NOMO-1 treated with DMSO at 0.1 percent for 48 hours (cell line): ENCODE data around the gene TTC1.
A peak's percentile ranks its signal among the peaks of the same experiment; 100 is the strongest.

Experiments
- DNase-seq: peaks from one replicate; lab custom pipeline; 2025; ENCODE audit not compliant: unreplicated experiment; lab: John Stamatoyannopoulos, UW

The TTC1 gene

GRCh38 chr5:160082614-160083500, 73.9 kb downstream of the TTC1 start:
- no peak for DNase-seq

DNA sequence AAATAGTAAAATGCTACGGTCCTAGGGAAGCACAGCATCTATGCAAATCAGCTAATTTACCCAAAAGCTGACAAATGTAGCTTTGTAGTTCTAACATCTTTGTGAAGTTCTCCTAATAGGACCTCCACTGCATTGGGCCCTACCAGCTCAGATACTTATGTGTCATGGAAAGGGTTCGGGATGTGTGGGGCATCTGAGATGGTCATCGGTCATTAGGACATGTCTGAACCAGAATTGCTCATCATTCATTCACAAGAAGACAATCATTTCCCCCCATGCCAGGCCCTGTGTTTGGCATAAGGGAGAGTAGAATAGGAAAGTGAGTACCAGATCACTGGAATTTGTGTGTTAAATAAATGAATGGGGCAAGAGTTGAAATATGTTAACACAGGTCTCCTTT, 74.6 kb downstream of the TTC1 start:
- no peak for DNase-seq

DNA sequence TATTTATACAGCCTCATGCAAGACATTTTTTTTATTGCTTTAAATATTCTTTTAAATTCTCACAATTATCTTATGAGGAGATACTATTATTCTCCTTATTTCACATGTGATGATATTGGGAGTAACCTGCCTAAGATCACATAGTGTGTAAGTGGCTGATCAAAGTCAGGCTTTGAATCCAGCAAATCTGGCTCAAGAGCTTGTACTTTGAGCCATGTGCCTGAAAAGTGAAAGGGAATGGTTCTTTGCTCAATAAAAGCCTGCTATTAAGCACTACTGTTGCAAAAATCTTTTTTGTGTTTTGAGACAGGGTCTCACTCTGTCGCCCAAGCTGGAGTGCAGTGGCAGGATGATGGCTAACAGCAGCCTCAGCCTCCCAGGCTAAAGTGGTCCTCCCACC, 75.2 kb downstream of the TTC1 start:
- no peak for DNase-seq

DNA sequence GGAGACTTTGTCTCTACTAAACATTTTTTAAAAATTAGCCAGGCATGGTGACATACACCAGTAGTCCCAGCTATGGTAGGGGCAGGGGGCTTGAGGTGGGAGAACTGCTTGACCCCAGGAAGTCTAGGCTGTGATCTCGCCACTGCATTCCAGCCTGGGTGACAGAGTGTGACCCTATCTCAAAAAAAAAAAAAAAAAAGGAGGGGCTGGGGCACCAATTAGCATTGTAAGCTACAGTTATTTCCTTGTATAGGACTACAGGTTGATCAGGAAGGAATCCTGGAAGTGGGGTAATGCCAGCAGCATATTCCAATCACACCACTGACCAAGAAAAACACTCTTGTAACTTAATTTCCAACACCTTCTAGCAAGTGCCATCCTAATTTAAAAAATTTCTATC, 78.3 kb downstream of the TTC1 start:
- no peak for DNase-seq

GRCh38 chr5:160088805-160089204, 79.9 kb downstream of the TTC1 start:
- peak; percentile 69 for DNase-seq

DNA sequence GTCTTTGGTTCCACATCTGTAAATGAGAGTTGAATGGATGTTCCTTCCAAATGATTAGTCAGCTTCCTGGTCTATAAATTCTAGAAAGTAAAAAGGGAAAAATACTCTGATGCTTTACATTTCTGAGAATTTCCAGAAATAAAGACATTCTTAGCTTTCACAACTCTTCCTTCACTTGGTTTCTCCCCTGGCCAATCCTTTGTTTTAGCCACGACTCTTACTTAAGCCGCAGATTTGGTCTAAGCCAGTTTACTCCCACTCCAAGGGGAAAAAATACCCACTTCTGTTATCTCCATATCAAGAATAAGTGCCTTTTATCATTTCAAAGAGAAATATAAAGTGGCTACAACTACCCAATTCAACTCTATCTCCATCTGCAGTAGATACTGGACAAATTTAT, 80.6 kb downstream of the TTC1 start:
- DNase-seq, result no peak

DNA sequence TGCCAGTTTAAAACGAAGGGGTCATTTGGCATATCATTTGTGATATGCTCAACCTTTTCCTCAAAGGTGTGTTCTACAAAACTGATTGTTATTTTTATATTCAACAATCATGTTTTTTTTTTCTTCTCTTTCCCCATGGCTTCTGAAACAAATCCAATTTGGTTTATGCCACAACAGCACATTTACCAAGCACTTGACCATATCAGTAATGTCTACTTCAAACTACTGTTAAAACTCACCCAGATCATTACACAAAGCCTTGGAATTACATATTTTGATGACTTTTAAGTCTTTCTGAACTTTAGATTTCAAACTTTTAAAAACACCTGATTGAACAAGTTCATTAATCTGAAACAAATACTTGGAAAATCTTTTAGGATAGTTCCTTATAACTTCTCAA, 81.1 kb downstream of the TTC1 start:
- DNase-seq, result no peak

DNA sequence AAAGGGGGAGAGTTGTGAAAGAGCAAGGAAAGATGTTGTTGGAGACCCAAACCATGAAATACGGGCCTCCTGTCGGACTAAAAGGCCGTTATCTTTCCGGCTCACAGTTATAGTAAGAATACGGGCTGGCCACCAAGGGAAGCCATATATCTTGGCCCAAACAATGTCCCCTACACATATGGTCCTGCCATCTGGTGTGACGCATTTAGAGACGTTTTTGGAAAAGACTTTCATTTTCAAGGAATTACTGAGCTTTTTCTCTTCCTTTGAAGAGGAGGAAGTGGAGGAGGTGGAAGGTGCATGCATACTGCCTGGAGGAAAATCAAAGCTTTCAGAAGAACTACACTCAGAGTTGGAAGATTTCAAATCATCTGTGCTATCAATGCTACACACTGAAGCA, 83.6 kb downstream of the TTC1 start:
- DNase-seq, result no peak

DNA sequence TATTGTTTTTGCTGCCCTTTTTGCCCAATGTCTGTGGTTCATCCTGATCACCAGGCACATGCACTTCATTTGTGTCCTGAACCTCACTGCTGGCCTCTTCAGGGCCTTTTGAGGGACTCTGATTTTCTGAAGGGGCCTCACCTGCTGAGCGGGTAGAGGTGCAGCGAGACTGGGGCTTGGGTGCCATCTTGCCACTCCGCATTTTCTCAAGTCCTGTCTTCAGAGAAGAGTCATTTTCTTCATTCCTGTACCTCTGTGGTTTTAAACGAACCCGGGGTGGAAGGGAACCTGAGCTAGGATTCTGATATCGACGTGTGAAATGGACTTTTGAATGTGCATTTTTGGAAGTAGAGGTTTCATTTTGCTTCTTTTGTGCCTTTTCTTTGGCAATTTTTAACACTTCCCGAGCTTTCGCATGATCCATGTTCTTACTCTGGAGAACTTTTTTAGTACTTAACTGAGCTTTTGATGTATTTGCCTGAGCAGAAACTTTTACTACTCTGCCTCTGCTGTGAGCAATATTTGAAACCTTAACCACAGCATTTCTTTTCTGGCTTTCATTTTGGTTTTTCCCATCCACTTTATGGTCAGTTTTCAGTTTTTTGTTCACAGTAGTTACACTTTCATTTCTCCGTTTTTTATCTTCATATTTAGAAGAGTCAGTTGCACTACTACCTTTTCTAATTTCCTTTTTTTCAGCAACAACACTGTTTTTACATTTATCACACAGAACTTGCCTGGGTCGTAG, 84.2 kb downstream of the TTC1 start:
- DNase-seq, result peak; percentile 11

GRCh38 chr5:160096178-160096577, 87.2 kb downstream of the TTC1 start:
- no peak for DNase-seq

GRCh38 chr5:160097991-160098390, 89.1 kb downstream of the TTC1 start:
- DNase-seq, result peak; percentile 92

- DNase-seq, result peak; percentile 87
Measured at GRCh38 chr5:160105686-160106360, 96.9 kb downstream of the TTC1 start.

- DNase-seq, result no peak
Measured at GRCh38 chr5:160108124-160108523, 99.2 kb downstream of the TTC1 start.
